ENCODE measurements around the gene ATL1. TPM values are rescaled to one million over a fixed set of nuclear protein-coding genes. Genes with fewer than 3 reads are reported as not detected.

The ATL1 gene
- total RNA-seq, 2 experiments from 2014 or later = 0.82 to 1.6 TPM

DNA sequence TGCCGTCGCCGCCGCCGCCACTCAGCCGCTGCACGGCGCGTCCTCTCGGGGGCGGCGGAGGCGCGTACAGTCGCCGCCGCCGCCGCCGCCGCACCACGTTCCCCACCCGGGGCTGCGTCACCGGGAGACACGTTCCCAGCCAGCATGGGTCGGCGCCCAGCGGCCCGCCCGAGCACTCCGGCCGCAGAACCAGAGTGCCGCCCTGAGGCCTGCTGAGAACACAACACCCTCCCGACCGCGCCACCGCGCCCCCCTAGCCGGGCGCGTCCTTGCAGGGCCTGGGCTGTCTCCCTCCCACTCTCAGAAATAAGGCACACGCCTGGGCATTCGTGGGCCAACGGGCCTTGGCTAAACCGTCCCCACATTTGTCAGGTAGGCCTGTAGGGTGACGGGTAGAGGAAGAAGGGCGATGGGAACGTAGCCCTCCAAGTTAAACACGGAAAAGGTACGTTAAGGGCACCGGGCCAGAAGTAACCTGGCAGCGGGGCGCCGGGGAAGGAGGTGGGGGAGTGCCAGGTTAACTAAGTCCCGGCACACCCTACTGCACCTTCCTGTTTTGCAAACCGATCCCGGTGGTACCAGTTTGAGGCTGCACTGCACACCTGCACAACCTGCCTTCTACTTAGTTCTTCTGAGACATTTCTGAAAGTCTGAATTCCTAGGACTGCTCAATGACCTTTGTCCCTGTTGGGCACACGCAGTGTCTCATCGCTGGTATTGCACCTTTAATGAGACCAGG, 27.3 kb upstream of the ATL1 start, which contains the start of gene MAP4K5:
TSS of gene MAP4K5 (minus strand) at position 68 of the 739 bp plus-strand sequence. CDS start 520 bp downstream, outside the sequence.
- peak within 1 kb of the TSS; percentile 91 for H3K4me2 ChIP-seq (ENCODE audit: low read length)
- no TSS peak for BruUV-seq (replicated peaks)
- peaks cover 16% of the 10 kb centered on the region for H4K20me1 ChIP-seq (ENCODE audit: insufficient read depth, low read length)
- intact Hi-C loops (cut with micrococcal nuclease; ENCODE audit: unreplicated experiment) = loop anchor here (1.0 to 5.0 kb wide), 9 partner anchors 211 to 898 kb away; partner anchors contain the start of genes DMAC2L, KLHDC2, L2HGDH and NEMF
- peaks cover 42% of the 10 kb centered on the region for H3K79me2 ChIP-seq (ENCODE audit: insufficient read depth, low read depth, low read length)
- H3K9me2 ChIP-seq (ENCODE audit: insufficient read depth, low read length) = no peaks in the 10 kb centered on the region
- H3K9me3 ChIP-seq (ENCODE audit: low read length) = no peaks in the 10 kb centered on the region
- peaks cover 18% of the 10 kb centered on the region; the same call in 1 of the 2 replicates for H3K36me3 ChIP-seq (ENCODE audit: insufficient read depth, low read length)
- DNase-seq (ENCODE audit: low spot score) = peak; percentile 93
- ChIA-PET CTCF (ENCODE audit: unreplicated experiment) (no interaction called here), POLR2A (interaction anchor here (0.6 kb wide), 1 partner anchor 328 kb away, joined by 3 read pairs; no protein-coding TSS in a partner anchor)
- H3K4me1 ChIP-seq (ENCODE audit: insufficient read depth, low read length, poor library complexity, severe bottlenecking) = peaks cover 27% of the 10 kb centered on the region
- TF ChIP-seq, protein P1, sequence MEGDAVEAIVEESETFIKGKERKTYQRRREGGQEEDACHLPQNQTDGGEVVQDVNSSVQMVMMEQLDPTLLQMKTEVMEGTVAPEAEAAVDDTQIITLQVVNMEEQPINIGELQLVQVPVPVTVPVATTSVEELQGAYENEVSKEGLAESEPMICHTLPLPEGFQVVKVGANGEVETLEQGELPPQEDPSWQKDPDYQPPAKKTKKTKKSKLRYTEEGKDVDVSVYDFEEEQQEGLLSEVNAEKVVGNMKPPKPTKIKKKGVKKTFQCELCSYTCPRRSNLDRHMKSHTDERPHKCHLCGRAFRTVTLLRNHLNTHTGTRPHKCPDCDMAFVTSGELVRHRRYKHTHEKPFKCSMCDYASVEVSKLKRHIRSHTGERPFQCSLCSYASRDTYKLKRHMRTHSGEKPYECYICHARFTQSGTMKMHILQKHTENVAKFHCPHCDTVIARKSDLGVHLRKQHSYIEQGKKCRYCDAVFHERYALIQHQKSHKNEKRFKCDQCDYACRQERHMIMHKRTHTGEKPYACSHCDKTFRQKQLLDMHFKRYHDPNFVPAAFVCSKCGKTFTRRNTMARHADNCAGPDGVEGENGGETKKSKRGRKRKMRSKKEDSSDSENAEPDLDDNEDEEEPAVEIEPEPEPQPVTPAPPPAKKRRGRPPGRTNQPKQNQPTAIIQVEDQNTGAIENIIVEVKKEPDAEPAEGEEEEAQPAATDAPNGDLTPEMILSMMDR (conservative IDR thresholded peaks at IDR 0.05; ENCODE audit: low read length) = peak; percentile 85
- no peak for TF ChIP-seq EZH2phosphoT487 (IDR thresholded peaks at IDR 0.05; ENCODE audit: borderline replicate concordance, low read depth, low read length)
- peak within 1 kb of the TSS; percentile 71 for H3K27ac ChIP-seq (ENCODE audit: low read depth, low read length, poor library complexity, severe bottlenecking)
- H3K4me3 ChIP-seq (ENCODE audit: low read depth, low read length, poor library complexity, severe bottlenecking) = peak within 1 kb of the TSS; percentile 89
- peak within 1 kb of the TSS; percentile 98 for H2AFZ ChIP-seq (ENCODE audit: low read length)

DNA sequence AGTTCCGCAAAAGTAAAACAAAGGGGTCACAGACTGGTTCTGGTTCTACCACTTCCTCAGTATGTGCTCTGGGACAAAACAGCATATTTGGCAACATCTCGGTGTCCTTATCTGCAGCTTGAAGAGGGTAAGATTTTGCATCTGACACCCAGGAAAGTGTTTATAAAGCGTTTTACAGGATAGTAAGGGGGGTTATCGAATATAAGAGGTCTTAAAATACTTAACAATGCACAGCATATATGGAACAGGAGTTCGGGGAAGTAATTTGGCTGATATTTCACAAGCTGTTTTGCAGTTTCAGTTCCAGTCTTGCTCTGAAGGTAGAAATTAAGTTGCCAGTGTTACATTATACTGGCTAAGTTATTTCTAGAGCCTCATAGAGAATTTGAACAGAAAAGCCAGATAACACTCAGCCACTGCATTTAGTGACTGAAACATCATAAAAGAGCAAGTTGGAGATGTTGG, 26.7 kb upstream of the ATL1 start:
- H3K27ac ChIP-seq (ENCODE audit: low read depth, low read length, poor library complexity, severe bottlenecking) = peak overlapping the region; percentile 71
- POLR2A ChIA-PET = interaction anchor here (0.6 kb wide), 1 partner anchor 327 kb away, joined by 3 read pairs; no protein-coding TSS in a partner anchor
- H3K4me3 ChIP-seq (ENCODE audit: low read depth, low read length, poor library complexity, severe bottlenecking) = peak overlapping the region; percentile 89

More for the DNA sequence above, 26.7 kb upstream of the ATL1 start:
- TSS peak; percentile 72 for BruUV-seq (replicated peaks)
- Histone ChIP-seq H3K4me1 (ENCODE audit: insufficient read depth, low read length, poor library complexity, severe bottlenecking) (peaks cover 27% of the 10 kb centered on the region), H3K36me3 (ENCODE audit: insufficient read depth, low read length) (peaks cover 14% of the 10 kb centered on the region; the same call in 1 of the 2 replicates), H4K20me1 (ENCODE audit: insufficient read depth, low read length) (peaks cover 16% of the 10 kb centered on the region), H3K79me2 (ENCODE audit: insufficient read depth, low read depth, low read length) (peaks cover 36% of the 10 kb centered on the region), H3K4me2 (ENCODE audit: low read length) (peak overlapping the region; percentile 91), H3K9me2 (ENCODE audit: insufficient read depth, low read length) (no peaks in the 10 kb centered on the region), H2AFZ (ENCODE audit: low read length) (peak overlapping the region; percentile 98), H3K9me3 (ENCODE audit: low read length) (no peaks in the 10 kb centered on the region)
- CTCF ChIA-PET (ENCODE audit: unreplicated experiment) = no interaction called here
- intact Hi-C loops (cut with micrococcal nuclease; ENCODE audit: unreplicated experiment) = loop anchor here (2.0 to 5.0 kb wide), 6 partner anchors 220 to 764 kb away; partner anchors contain the start of genes DMAC2L, KLHDC2, L2HGDH and NEMF
- TF ChIP-seq, protein P1 (conservative IDR thresholded peaks at IDR 0.05; ENCODE audit: low read length) = no peak
- no peak for TF ChIP-seq EZH2phosphoT487 (IDR thresholded peaks at IDR 0.05; ENCODE audit: borderline replicate concordance, low read depth, low read length)
- peak; percentile 49 for DNase-seq (ENCODE audit: low spot score)

Data from OCI-LY7 (cell line).